SIG-M5 (cell line): Measurements from ENCODE around the gene B3GNT5.

Experiments
- DNase-seq: peaks from one replicate; lab custom pipeline; 2025; lab: John Stamatoyannopoulos, UW

Gene B3GNT5

DNA sequence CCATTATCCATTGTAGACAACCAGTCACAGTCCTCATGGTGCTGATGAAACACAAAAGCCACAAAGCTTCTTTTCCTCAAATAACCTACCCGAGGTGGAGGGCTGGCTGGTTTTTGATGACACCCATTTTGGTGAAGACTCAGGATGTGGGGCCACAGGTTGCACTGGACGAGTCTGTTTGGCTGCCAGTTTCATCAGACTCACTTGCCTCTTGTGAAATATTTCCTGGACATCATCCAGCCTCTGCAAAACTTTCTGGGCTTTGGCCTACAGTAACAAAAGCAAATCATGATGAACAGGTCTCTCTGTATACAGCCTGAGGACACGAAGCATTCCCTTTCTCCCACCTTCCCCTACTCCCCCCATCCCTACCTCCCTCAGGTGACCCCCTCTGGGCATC, 42.2 kb downstream of the B3GNT5 start:
- peak; percentile 30 for DNase-seq

GRCh38 chr3:183296944-183297343, 43.9 kb downstream of the B3GNT5 start:
- no peak for DNase-seq

GRCh38 chr3:183298701-183299153, 45.7 kb downstream of the B3GNT5 start:
- DNase-seq: peak; percentile 31

GRCh38 chr3:183299976-183300375, 46.9 kb downstream of the B3GNT5 start:
- DNase-seq: no peak

- DNase-seq: no peak
Measured at GRCh38 chr3:183300996-183301562, 48.0 kb downstream of the B3GNT5 start.

- DNase-seq: no peak
Measured at GRCh38 chr3:183301937-183302580, 49.0 kb downstream of the B3GNT5 start.

GRCh38 chr3:183303690-183304089, 50.6 kb downstream of the B3GNT5 start:
- DNase-seq: no peak

DNA sequence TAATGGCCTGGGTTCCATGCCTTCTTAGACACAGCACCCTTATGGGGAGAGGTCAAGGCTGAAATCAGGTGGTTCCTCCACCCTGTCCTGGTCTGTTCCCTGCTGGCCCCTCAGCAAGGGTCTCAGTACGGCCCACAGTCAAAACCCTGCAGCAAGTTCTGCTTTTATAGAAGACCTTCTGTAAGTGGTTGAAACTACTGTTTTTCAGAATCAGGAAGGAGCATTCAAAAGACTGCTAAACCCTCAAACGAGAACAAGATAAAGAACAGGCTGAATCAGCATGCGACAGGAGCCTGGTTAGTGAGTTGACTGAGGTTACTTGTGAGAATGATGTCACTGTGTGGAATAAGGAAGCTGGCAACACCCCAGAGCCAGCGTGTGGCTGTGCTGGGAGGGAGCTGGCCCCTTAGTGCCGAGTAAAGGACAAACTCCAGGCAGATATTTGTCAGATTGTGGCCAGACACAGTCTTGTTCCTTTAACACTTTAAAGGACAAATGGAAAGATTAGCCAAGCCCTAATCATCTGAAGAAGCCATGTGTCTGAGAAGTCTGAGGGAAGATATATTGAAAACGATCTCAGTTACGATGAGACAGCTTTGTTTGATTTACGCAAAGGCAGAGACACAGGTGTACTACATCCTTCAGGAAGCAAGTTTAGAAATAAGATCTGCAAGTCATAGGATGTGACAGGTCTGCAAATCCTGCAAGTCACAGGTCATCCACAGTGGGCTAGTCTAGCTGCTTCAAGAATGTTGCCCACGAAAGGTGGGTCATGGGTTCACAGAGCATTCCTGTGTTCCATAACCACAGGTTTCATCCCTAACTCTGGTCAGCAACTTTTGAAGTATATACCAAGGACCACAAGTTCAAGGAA, 54.0 kb downstream of the B3GNT5 start:
- peak; percentile 90 for DNase-seq

- DNase-seq: no peak
Measured at GRCh38 chr3:183307749-183308148, 54.7 kb downstream of the B3GNT5 start.

GRCh38 chr3:183308751-183309150, 55.7 kb downstream of the B3GNT5 start:
- no peak for DNase-seq

DNA sequence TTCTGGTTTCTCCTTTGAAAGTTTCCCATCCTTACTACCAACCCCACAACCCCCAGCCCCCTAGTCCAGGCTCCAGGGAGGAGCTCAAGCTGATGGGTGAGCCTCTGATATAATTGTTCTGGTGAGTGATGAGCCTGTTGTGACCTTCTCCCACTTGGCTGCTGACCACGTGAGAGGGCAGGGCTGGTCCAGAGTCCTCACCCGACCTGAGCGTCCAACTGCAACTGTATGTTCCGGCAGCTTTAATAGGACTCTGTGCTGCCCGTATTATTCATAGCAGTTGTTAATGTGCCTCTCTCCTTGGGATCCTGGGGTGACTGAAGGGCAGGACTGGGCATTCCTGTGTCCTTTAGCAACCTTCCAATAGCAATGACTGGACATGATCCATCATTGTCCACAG, 56.2 kb downstream of the B3GNT5 start:
- DNase-seq: no peak

- DNase-seq: no peak
Measured at GRCh38 chr3:183310936-183311335, 57.9 kb downstream of the B3GNT5 start.

DNA sequence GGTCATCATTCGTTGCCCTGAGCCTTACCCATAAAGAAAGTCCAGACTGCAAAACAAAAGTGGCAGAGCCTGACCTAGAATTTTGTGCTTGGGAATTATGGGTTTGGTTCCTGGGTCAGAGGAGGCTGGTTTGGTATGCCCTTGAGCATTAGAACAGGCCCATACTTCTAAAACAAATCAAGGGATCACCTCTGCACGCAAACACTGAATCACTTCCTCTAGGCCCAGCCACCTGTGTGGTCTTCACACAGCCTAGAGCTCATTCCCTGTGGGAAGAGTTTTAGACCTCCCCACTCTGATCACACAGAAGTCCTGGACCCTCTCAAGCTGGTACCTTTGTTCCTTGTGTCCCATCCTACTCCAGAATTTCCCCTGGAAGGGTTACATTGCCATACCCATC, 59.4 kb downstream of the B3GNT5 start:
- DNase-seq: no peak

- DNase-seq: peak; percentile 59
Measured at GRCh38 chr3:183313351-183313750, 60.3 kb downstream of the B3GNT5 start.

GRCh38 chr3:183313764-183314163, 60.7 kb downstream of the B3GNT5 start:
- DNase-seq: no peak

DNA sequence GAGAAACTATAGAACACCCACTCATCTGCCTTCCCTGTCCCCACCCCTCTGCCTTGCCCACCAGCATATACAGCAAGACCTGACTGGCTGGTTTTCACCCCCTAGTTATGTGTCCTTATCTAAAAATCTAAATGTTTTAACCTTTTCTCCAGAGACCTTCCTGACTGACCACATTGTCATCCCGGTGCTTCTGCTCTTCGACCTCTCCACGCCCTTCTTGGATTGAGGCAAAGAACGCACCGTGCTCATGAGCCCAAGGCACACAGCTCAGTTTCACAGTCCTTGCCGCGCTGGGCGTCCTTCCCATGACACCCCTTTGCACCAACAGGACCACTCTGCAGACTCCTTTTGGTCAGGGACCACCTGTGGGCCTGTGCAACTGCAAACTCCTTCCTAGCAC, 62.7 kb downstream of the B3GNT5 start:
- no peak for DNase-seq

GRCh38 chr3:183317271-183317670, 64.2 kb downstream of the B3GNT5 start:
- DNase-seq: no peak

DNA sequence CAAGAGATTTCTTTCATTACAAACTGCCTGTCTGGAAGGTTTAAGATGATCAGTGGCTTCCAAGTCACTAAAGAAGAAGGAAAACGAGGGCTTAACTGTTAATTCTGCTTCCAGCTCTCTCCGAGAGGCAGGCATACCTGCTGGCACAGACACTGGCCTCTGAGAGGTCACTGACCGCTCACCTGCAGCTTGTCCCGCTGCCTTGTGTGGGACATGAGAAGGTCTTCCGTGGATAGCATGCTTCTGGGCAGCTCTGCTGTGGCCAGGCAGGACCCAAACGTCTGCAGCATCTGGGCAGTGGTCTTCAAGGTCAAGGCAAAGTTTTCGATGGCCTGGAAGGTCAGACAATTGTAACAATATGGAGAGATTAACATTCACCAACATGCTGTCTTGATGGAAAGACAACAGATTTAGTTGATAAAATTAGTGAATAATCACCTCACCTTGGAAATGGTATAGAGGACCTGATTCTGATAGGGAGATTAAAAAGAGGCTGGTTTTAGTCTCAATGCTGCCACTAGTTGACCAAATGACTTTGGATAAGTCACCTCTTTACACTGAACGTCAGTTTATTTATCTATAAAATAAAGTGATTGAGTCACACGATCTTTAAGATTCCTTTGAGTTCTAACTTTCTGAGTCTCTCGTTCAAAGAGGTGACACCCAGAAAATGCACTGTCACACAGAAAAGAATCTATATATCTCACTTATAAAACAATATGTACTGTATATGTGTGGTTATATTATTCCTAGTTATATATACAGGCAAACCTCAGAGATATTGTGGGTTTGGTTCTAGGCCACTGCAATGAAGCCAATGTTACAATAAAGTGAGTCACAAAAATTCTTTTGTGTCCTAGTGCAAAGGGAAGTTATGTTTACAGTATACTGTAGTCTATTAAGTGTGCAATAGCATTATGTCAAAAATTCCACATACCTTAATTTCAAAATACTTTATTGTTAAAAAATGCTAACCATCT, 65.1 kb downstream of the B3GNT5 start:
- no peak for DNase-seq

DNA sequence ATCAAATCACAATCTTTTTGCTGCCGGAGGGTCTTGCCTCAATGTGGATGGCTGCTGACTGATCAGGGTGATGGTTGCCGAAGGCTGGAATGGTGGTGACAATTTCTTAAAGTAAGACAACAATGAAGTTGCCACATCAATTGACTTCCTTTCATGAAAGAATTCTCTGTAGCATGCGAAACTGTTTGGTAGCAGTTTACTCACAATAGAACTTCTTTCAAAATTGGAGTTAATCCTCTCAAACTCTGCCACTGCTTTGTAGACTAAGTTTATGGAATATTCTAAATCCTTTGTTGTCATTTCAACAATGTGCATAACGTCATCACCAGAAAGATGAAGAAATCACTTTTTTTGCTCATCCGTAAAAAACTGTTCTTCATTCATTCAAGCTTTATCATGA, 65.8 kb downstream of the B3GNT5 start:
- DNase-seq: no peak

DNA sequence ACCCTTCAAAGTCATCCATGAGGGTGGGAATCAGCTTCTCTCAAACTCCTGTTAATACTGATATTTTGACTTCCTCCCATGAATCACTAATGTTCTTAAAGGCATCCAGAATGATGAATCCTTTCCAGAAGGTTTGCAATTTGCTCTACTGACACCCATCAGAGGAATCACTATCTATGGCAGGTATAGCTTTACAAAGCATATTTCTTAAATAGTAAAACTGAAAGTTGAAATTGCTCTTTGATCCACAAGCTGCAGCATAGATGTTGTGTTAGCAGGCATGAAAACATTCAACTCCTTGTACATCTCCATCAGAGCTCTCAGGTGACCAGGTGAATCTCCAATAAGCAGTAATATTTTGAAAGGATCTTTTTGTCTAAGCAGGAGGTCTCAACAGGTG, 66.3 kb downstream of the B3GNT5 start:
- DNase-seq: no peak
